GM18517 (cell line): ENCODE data around the gene PCLAF.
A peak's percentile ranks its signal among the peaks of the same experiment; 100 is the strongest.
"Not testable (repeated sequence)": the region's sequence is repeated elsewhere in the genome, so short reads cannot be mapped to it uniquely, and the experiment has no call there.

ENCODE experiments used
- ATAC-seq: cut with Tn5 transposase; IDR thresholded peaks from one replicate; pipeline ENCODE4 v1.9.1; 2021; ENCODE audit warnings: mild to moderate bottlenecking, moderate library complexity; ENCODE audit not compliant: unreplicated experiment

PCLAF gene

GRCh38 chr15:64369078-64369607, 12.1 kb downstream of the PCLAF start:
- no peak for ATAC-seq

- no peak for ATAC-seq
Measured at GRCh38 chr15:64361259-64361658, 20.0 kb downstream of the PCLAF start.

- no peak for ATAC-seq
Measured at GRCh38 chr15:64356710-64357040, 24.6 kb downstream of the PCLAF start.

GRCh38 chr15:64355944-64356709, 25.1 kb downstream of the PCLAF start, which contains the start of gene CSNK1G1:
CSNK1G1 (minus strand) TSS chr15:64356173; CDS start chr15:64300499, 55,674 bp downstream.
- ATAC-seq: peak; percentile 90

GRCh38 chr15:64355348-64355943, 25.8 kb downstream of the PCLAF start:
- no peak for ATAC-seq

GRCh38 chr15:64354688-64355344, 26.4 kb downstream of the PCLAF start:
- ATAC-seq: no peak

- ATAC-seq: no peak
Measured at GRCh38 chr15:64351265-64351664, 30.0 kb downstream of the PCLAF start.

- no peak for ATAC-seq
Measured at GRCh38 chr15:64349375-64349774, 31.9 kb downstream of the PCLAF start.

- no peak for ATAC-seq
Measured at GRCh38 chr15:64348455-64348854, 32.8 kb downstream of the PCLAF start.

- ATAC-seq: not testable (repeated sequence)
Measured at GRCh38 chr15:64346242-64346641, 35.0 kb downstream of the PCLAF start.

- no peak for ATAC-seq
Measured at GRCh38 chr15:64344651-64345294, 36.5 kb downstream of the PCLAF start.

- no peak for ATAC-seq
Measured at GRCh38 chr15:64343841-64344240, 37.4 kb downstream of the PCLAF start.

- no peak for ATAC-seq
Measured at GRCh38 chr15:64343222-64343621, 38.0 kb downstream of the PCLAF start.

- no peak for ATAC-seq
Measured at GRCh38 chr15:64341961-64342360, 39.3 kb downstream of the PCLAF start.

- no peak for ATAC-seq
Measured at GRCh38 chr15:64340355-64340754, 40.9 kb downstream of the PCLAF start.

GRCh38 chr15:64337761-64338160, 43.5 kb downstream of the PCLAF start:
- ATAC-seq: no peak

GRCh38 chr15:64333986-64334929, 47.0 kb downstream of the PCLAF start:
- ATAC-seq: no peak

GRCh38 chr15:64333516-64333915, 47.7 kb downstream of the PCLAF start:
- no peak for ATAC-seq

GRCh38 chr15:64331668-64332067, 49.6 kb downstream of the PCLAF start:
- not testable (repeated sequence) for ATAC-seq

- ATAC-seq: not testable (repeated sequence)
Measured at GRCh38 chr15:64326975-64327374, 54.3 kb downstream of the PCLAF start.
